SK-N-SH (cell line): ENCODE data around the gene BEND4.

Experiments used
- CHD2 ChIP-seq: fragments of 150-350 bp; IDR thresholded peaks from 2 replicates; pipeline ENCODE4 v1.6.1; 2018; ENCODE audit warnings: low read length; ENCODE audit not compliant: partially characterized antibody
- CTCF ChIP-seq: fragments of 200-600 bp; sonication (generic); IDR thresholded peaks from 2 replicates; pipeline ENCODE4 v1.6.1; 2017; ENCODE audit warnings: antibody characterized with exemption, mild to moderate bottlenecking, moderate library complexity
- EZH2phosphoT487 ChIP-seq: fragments of 200-600 bp; sonication (generic); IDR thresholded peaks from 2 replicates; pipeline ENCODE4 v1.6.1; 2017; ENCODE audit warnings: low read depth, mixed run types, mild to moderate bottlenecking, antibody characterized with exemption, moderate library complexity, borderline replicate concordance
- JUND ChIP-seq: IDR thresholded peaks from 2 replicates; pipeline ENCODE4 v1.4.0; 2012
- SIN3A ChIP-seq: IDR thresholded peaks from 2 replicates; pipeline ENCODE4 v1.6.1; 2012; ENCODE audit warnings: low read depth, mild to moderate bottlenecking, low read length, moderate library complexity, borderline replicate concordance
- TAF1 ChIP-seq: IDR thresholded peaks from 2 replicates; pipeline ENCODE4 v1.6.1; 2012; ENCODE audit warnings: low read depth, mild to moderate bottlenecking, low read length, moderate library complexity, borderline replicate concordance
- TCF12 ChIP-seq: IDR thresholded peaks from 2 replicates; pipeline ENCODE4 v1.4.0; 2012
- USF1 ChIP-seq: IDR thresholded peaks from 2 replicates; pipeline ENCODE4 v1.4.0; 2012; ENCODE audit warnings: low read depth, borderline replicate concordance
- USF2 ChIP-seq: fragments of 150-350 bp; IDR thresholded peaks from 2 replicates; pipeline ENCODE4 v1.6.1; 2017; ENCODE audit warnings: antibody characterized with exemption, low read length, low read depth, borderline replicate concordance
- YY1 ChIP-seq: IDR thresholded peaks from 2 replicates; pipeline ENCODE4 v1.4.0; 2012; ENCODE audit warnings: low read depth, mild to moderate bottlenecking

GRCh38 chr4:42142591-42142990 lies 9.9 kb downstream of the BEND4 start:
- no peak for TF ChIP-seq TCF12
- no peak for TF ChIP-seq USF2
- no peak for TF ChIP-seq CTCF
- no peak for TF ChIP-seq SIN3A
- TF ChIP-seq EZH2phosphoT487 = no peak
- no peak for TF ChIP-seq JUND
- no peak for TF ChIP-seq CHD2
- no peak for TF ChIP-seq USF1
- TF ChIP-seq TAF1 = no peak
- TF ChIP-seq YY1 = no peak
